ENCODE measurements around the gene OR5H15. TPM values are rescaled to one million over a fixed set of nuclear protein-coding genes. Genes with fewer than 3 reads are reported as not detected.

The OR5H15 gene
- total and polyA plus RNA-seq, 2 of the 13 experiments (the other 11 are each of a cell fraction or from before 2014, with no cell fraction given) = not detected

- TF ChIP-seq ZSCAN5A (CRISPR knock-in tag; IDR thresholded peaks at IDR 0.05; ENCODE audit: borderline replicate concordance) (no peak), ZBTB26 (CRISPR knock-in tag; IDR thresholded peaks at IDR 0.05; ENCODE audit: borderline replicate concordance) (no peak), STAG1 (CRISPR knock-in tag; IDR thresholded peaks at IDR 0.05) (no peak), ATF2 (CRISPR knock-in tag; IDR thresholded peaks at IDR 0.05) (no peak), ZNF205 (CRISPR knock-in tag; IDR thresholded peaks at IDR 0.05) (no peak)
Measured at GRCh38 chr3:98213276-98213675, 46.8 kb downstream of the OR5H15 start (continued).

GRCh38 chr3:98215051-98215450 lies 48.6 kb downstream of the OR5H15 start:
- no peak overlapping the region for H2AFZ ChIP-seq (ENCODE audit: low read length)
- FAIRE-seq = no peak
- POLR2A ChIA-PET = no interaction called here
- TF ChIP-seq ZHX2 (IDR thresholded peaks at IDR 0.05; ENCODE audit: low read depth) (no peak), ZHX2 (CRISPR knock-in tag; IDR thresholded peaks at IDR 0.05; ENCODE audit: borderline replicate concordance) (no peak), THRA (CRISPR knock-in tag; IDR thresholded peaks at IDR 0.05; ENCODE audit: borderline replicate concordance) (no peak), NR1H2 (CRISPR knock-in tag; IDR thresholded peaks at IDR 0.05; ENCODE audit: borderline replicate concordance, low read depth) (no peak), ZNF550 (CRISPR knock-in tag; IDR thresholded peaks at IDR 0.05; ENCODE audit: borderline replicate concordance) (no peak), CREBL2 (CRISPR knock-in tag; IDR thresholded peaks at IDR 0.05; ENCODE audit: borderline replicate concordance) (no peak)

More at GRCh38 chr3:98215051-98215450, 48.6 kb downstream of the OR5H15 start:
- no peaks in the 10 kb centered on the region for H3K27me3 ChIP-seq (ENCODE audit: control insufficient read depth in 1 of 2, insufficient read depth in 2 of 2, low read length in 2 of 2)
- no peak overlapping the region for H3K27ac ChIP-seq (ENCODE audit: extremely low read length, insufficient read depth, low read length)
- ATAC-seq (no peak), DNase-seq (ENCODE audit: low spot score) (no peak)
- intact Hi-C loops (cut with micrococcal nuclease; ENCODE audit: unreplicated experiment) (no loop called here), in situ Hi-C loops (cut with HindIII; ENCODE audit: extremely low pct_ligation_motif_present, low pct_unique_long_range_greater_than_20kb) (no loop called here)
- CTCF ChIA-PET (ENCODE audit: low intra/inter-chr PET ratio, low total read pairs) = no interaction called here
- no peaks in the 10 kb centered on the region for H4K20me1 ChIP-seq (ENCODE audit: insufficient read depth, low read length)
- H3K4me2 ChIP-seq (ENCODE audit: low read depth, low read length) = no peak overlapping the region
- no peaks in the 10 kb centered on the region for H3K9me3 ChIP-seq (ENCODE audit: low read length)
- no peaks in the 10 kb centered on the region for H3K36me3 ChIP-seq (replicated peaks in 1 of 2; ENCODE audit: control insufficient read depth in 1 of 2, insufficient read depth in 2 of 2, low read length in 2 of 2)
- no peak overlapping the region for H3K4me3 ChIP-seq (replicated peaks in 1 of 3; ENCODE audit: insufficient read depth in 1 of 3, low read depth in 2 of 3, low read length in 3 of 3)
- 17% methylated on average over 3 of the region's 3 CpGs for WGBS (ENCODE audit: low lambda C conversion rate)
- H3K4me1 ChIP-seq (ENCODE audit: insufficient read depth, low read length) = no peaks in the 10 kb centered on the region
- no peak overlapping the region for H3K9ac ChIP-seq (ENCODE audit: insufficient read depth, low read depth, low read length)
- H3K79me2 ChIP-seq (ENCODE audit: insufficient read depth, low read length) = no peaks in the 10 kb centered on the region
- no TSS peak for BruUV-seq (replicated peaks)
